HEK293 (cell line): Measurements from ENCODE around the gene MYT1.

ENCODE experiments used
- BCL11B ChIP-seq: fragments of 450-650 bp; formaldehyde crosslinking; IDR thresholded peaks from 2 replicates; pipeline ENCODE4 v1.5.1; 2016; ENCODE audit warnings: low read depth, missing biosample characterization, missing genetic modification characterization
- CTCF ChIP-seq: fragments of 450-650 bp; formaldehyde crosslinking; IDR thresholded peaks from 2 replicates; pipeline ENCODE4 v1.5.1; 2016; ENCODE audit warnings: missing biosample characterization, missing genetic modification characterization
- KLF8 ChIP-seq: fragments of 450-650 bp; formaldehyde crosslinking; IDR thresholded peaks from 2 replicates; pipeline ENCODE4 v1.5.1; 2016; ENCODE audit warnings: missing biosample characterization, missing genetic modification characterization
- PATZ1 ChIP-seq: fragments of 450-650 bp; formaldehyde crosslinking; IDR thresholded peaks from 2 replicates; pipeline ENCODE4 v1.5.1; 2016; ENCODE audit warnings: missing biosample characterization, missing genetic modification characterization
- PRDM10 ChIP-seq: fragments of 450-650 bp; formaldehyde crosslinking; IDR thresholded peaks from 2 replicates; pipeline ENCODE4 v1.5.1; 2016; ENCODE audit warnings: missing biosample characterization, missing genetic modification characterization
- YY1 ChIP-seq: fragments of 450-650 bp; formaldehyde crosslinking; IDR thresholded peaks from 2 replicates; pipeline ENCODE4 v1.5.1; 2018; ENCODE audit warnings: missing biosample characterization, missing genetic modification characterization
- ZBTB20 ChIP-seq: fragments of 450-650 bp; formaldehyde crosslinking; IDR thresholded peaks from 2 replicates; pipeline ENCODE4 v1.5.1; 2016; ENCODE audit warnings: missing biosample characterization, missing genetic modification characterization
- ZNF138 ChIP-seq: fragments of 450-650 bp; formaldehyde crosslinking; IDR thresholded peaks from 2 replicates; pipeline ENCODE4 v1.5.1; 2016; ENCODE audit warnings: missing biosample characterization, missing genetic modification characterization, borderline replicate concordance
- ZNF510 ChIP-seq: fragments of 450-650 bp; formaldehyde crosslinking; IDR thresholded peaks from 2 replicates; pipeline ENCODE4 v1.5.1; 2018; ENCODE audit warnings: mild to moderate bottlenecking, missing genetic modification characterization, missing biosample characterization; ENCODE audit not compliant: insufficient replicate concordance
- ZNF670 ChIP-seq: fragments of 450-650 bp; formaldehyde crosslinking; IDR thresholded peaks from 2 replicates; pipeline ENCODE4 v1.5.1; 2016; ENCODE audit warnings: missing biosample characterization, missing genetic modification characterization, low read depth

GRCh38 chr20:64136004-64136710 lies 28.1 kb upstream of the MYT1 start:
- TF ChIP-seq ZBTB20 (no peak), ZNF510 (no peak), ZNF670 (tag by site-specific recombination) (no peak), YY1 (no peak), BCL11B (no peak), CTCF (tag by site-specific recombination) (no peak), PATZ1 (tag by site-specific recombination) (no peak), PRDM10 (no peak), ZNF138 (tag by site-specific recombination) (no peak), KLF8 (no peak)
